Lung (tissue), 12 donors: ENCODE results near the gene DIP2B. TPM values are rescaled to one million over a fixed set of nuclear protein-coding genes. Genes with fewer than 3 reads are reported as not detected.

Experiments
- ATAC-seq: fragments of 200-7000 bp; cut with Tn5 transposase; one replicate; pipeline ENCODE4 v1.9.1; 2020; ENCODE audit warnings: moderate number of reproducible peaks; ENCODE audit not compliant: insufficient read depth, low FRiP score
- DNase-seq, 3 donors: peaks; one replicate each; pipeline ENCODE4 v3.0.0-alpha.2; 2013 to 2017
- H3K27ac ChIP-seq, 2 donors: one replicate each; pipeline ENCODE4 v1.5.1; 2013; ENCODE audit warnings: mild to moderate bottlenecking in 2 of 2, moderate library complexity in 2 of 2, control low read depth in 1 of 2, inconsistent platforms in 1 of 2, low read depth in 1 of 2, low read length in 1 of 2
- H3K27me3 ChIP-seq, 3 donors: one replicate each; pipeline ENCODE4 v1.5.1; 2013; ENCODE audit warnings: low read length in 2 of 3; ENCODE audit not compliant: control insufficient read depth in 3 of 3, insufficient read depth in 3 of 3
- H3K36me3 ChIP-seq, 4 donors: one replicate each; pipeline ENCODE4 v1.5.1; 2013; ENCODE audit warnings: low read length in 4 of 4, mild to moderate bottlenecking in 1 of 4, moderate library complexity in 1 of 4; ENCODE audit not compliant: control insufficient read depth in 4 of 4, insufficient read depth in 4 of 4
- H3K4me1 ChIP-seq, 5 donors: one replicate each; pipeline ENCODE4 v1.5.1; 2013; ENCODE audit warnings: low read length in 5 of 5, mild to moderate bottlenecking in 2 of 5, moderate library complexity in 1 of 5; ENCODE audit not compliant: control insufficient read depth in 5 of 5, insufficient read depth in 5 of 5
- H3K4me3 ChIP-seq: one replicate; pipeline ENCODE4 v1.5.1; 2013; ENCODE audit warnings: mild to moderate bottlenecking, control low read depth, moderate library complexity
- H3K9ac ChIP-seq, 2 donors: one replicate each; pipeline ENCODE4 v1.5.1; 2013; ENCODE audit warnings: low read length in 2 of 2, control low read depth in 1 of 2; ENCODE audit not compliant: insufficient read depth in 1 of 2
- H3K9me3 ChIP-seq, 4 donors: one replicate each; pipeline ENCODE4 v1.5.1; 2013; ENCODE audit warnings: low read length in 3 of 4, mild to moderate bottlenecking in 1 of 4, moderate library complexity in 1 of 4; ENCODE audit not compliant: control insufficient read depth in 4 of 4, insufficient read depth in 3 of 4
- WGBS, 2 donors: extraction: QIAGEN DNeasy Blood & Tissue Kit; methylation state at CpG; one replicate each; pipeline ENCODE4 v1.1.7; 2013; 5-methylcytosine and 5-hydroxymethylcytosine counted together
- polyA plus RNA-seq, 2 donors: library from polyadenylated mRNA; stranded (reverse); fragments of 200-250 nt; gene quantifications; one replicate each; pipeline ENCODE4 v1.2.1, GENCODE V29; 2013
- total RNA-seq, 2 donors: library from RNA; depleted of rRNA in 1 of 2; stranded (reverse); fragments of >200 nt in 1 of 2; gene quantifications; one replicate each; pipeline ENCODE4 v1.2.1, GENCODE V29; 2014 to 2021
- TF ChIP-seq, protein P1 (sequence below): IDR thresholded peaks from 2 replicates; pipeline ENCODE4 v1.5.1; 2012; ENCODE audit warnings: mild to moderate bottlenecking; ENCODE audit errors: control extremely low read depth, extremely low read depth
- donor health status: control.
- donor health status: control.
- donor health status: Bipolar disorder and iron deficiency.
- donor health status: healthy.
- donor health status: DM: yes; HTN: yes; CAD: no.

Gene DIP2B
- total and polyA plus RNA-seq, 4 donors: 4.2 to 55.8 (median 18.6) TPM

DNA sequence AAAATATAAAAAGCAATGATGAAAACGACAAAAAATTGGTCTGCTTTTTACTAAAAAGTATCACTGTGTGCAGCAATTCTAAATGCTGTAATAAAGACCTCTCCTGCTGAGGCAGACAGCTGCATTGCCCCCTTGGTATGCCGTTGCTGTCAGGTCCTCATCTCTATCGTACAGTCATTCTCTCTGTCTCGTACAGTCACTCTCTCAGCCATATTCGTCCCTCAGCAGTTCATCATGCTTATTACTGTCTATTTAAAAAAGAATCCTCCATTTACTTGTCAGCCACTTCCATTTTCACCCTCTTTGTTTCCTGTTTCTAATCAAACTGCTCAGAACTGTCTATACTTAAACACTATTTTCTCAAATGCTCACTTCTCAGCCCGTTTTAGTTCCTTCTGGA lies 123.6 kb downstream of the DIP2B start:
- Histone ChIP-seq H3K9me3 (no peaks in the 10 kb centered on the region), H3K36me3 (peaks cover 0 to 17% (median 5%) of the 10 kb centered on the region in 4 donors), H3K27me3 (no peaks in the 10 kb centered on the region), H3K9ac (no peak overlapping the region), H3K4me3 (no peak overlapping the region), H3K27ac (no peak overlapping the region), H3K4me1 (peaks cover 0 to 22% (median 7%) of the 10 kb centered on the region in 5 donors)
- WGBS, 2 donors: 92% methylated on average over 6 of the region's 6 CpGs
- DNase-seq: peak in 1 of 3 donors; percentile 41
- ATAC-seq: no peak
- TF ChIP-seq, protein P1, sequence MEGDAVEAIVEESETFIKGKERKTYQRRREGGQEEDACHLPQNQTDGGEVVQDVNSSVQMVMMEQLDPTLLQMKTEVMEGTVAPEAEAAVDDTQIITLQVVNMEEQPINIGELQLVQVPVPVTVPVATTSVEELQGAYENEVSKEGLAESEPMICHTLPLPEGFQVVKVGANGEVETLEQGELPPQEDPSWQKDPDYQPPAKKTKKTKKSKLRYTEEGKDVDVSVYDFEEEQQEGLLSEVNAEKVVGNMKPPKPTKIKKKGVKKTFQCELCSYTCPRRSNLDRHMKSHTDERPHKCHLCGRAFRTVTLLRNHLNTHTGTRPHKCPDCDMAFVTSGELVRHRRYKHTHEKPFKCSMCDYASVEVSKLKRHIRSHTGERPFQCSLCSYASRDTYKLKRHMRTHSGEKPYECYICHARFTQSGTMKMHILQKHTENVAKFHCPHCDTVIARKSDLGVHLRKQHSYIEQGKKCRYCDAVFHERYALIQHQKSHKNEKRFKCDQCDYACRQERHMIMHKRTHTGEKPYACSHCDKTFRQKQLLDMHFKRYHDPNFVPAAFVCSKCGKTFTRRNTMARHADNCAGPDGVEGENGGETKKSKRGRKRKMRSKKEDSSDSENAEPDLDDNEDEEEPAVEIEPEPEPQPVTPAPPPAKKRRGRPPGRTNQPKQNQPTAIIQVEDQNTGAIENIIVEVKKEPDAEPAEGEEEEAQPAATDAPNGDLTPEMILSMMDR: no peak

DNA sequence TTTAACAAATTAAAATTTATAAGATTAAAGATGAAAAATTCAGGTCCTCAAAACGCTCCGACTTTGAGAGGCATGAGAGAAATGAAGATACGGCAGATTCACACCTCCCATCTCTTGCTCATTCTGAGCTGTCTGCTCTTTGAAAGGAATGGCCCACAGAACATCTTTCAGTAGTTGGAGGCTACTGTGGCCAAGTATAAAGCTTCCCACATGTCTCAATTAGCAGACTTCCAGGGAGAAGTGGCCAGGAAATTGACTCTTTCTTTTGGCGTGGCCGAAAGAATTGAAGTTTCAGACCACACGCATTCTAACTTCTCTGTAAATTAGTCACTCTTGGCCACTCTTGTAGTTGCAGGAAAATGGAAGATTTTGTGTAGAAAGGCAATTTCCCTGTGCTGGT lies 129.2 kb downstream of the DIP2B start:
- no peak overlapping the region for H3K27ac ChIP-seq

DNA sequence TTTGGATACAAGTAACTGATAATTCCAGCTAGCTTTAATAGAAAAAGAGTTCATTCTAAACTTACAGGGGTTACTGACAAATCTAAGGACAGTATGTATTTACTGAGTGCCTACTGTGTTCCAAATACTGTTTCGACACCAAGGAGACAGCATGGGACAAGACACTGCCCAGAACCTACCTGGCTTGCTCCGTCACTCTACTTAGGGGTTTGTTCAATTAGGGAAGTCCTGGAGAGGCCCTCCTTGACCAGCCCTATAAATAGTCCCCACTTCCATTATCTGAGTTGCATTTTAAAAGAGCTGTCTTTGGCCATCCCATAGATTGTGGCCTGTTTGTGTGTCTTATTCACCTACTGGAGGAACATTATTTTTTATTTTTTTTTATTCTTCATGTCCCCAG lies 129.6 kb downstream of the DIP2B start:
- Histone ChIP-seq H3K9me3 (no peaks in the 10 kb centered on the region), H3K27me3 (no peaks in the 10 kb centered on the region), H3K4me1 (peaks cover 2 to 18% (median 6%) of the 10 kb centered on the region in 5 donors), H3K27ac (no peak overlapping the region), H3K36me3 (peaks cover 0 to 11% (median 1%) of the 10 kb centered on the region in 4 donors), H3K9ac (no peak overlapping the region), H3K4me3 (no peak overlapping the region)
- 66 to 74% methylated on average over 2 of the region's 2 CpGs for WGBS, 2 donors
- DNase-seq: no peak
- TF ChIP-seq, protein P1: no peak
- ATAC-seq: no peak

More for the DNA sequence above, 129.2 kb downstream of the DIP2B start:
- no peak for DNase-seq
- no peak overlapping the region for H3K4me3 ChIP-seq
- H3K27me3 ChIP-seq: no peaks in the 10 kb centered on the region
- TF ChIP-seq, protein P1: no peak
- H3K9me3 ChIP-seq: no peaks in the 10 kb centered on the region
- H3K9ac ChIP-seq: no peak overlapping the region
- H3K36me3 ChIP-seq: peaks cover 0 to 11% (median 3%) of the 10 kb centered on the region in 4 donors
- WGBS, 2 donors: 82 to 83% methylated on average over 6 of the region's 6 CpGs
- H3K4me1 ChIP-seq: peaks cover 2 to 18% (median 6%) of the 10 kb centered on the region in 5 donors
- ATAC-seq: no peak

DNA sequence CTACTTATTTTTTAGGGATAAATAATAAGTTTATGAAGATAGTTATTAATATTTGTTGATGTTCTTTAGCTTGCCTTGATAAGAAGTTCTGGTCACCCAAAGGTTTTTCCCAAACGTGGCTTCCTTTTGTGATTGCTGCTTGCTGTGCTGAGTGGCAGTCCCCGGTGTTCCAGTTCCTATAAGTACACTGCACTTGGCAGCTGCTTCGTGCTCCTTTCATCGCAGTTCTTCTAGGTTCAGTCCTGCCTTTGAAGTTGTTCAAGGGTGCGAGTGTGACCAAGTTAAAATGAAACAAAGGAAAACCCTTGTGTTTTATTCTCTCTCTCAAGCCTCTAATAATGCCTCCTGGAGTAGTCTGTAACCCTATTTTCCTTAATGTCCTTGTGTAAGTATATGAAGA lies 130.6 kb downstream of the DIP2B start:
- peaks cover 0 to 11% (median 1%) of the 10 kb centered on the region in 4 donors for H3K36me3 ChIP-seq
- peaks cover 2 to 18% (median 6%) of the 10 kb centered on the region in 5 donors for H3K4me1 ChIP-seq
- TF ChIP-seq, protein P1: no peak
- H3K9ac ChIP-seq: no peak overlapping the region
- ATAC-seq (peak; percentile 29), DNase-seq (peak; percentile 51 to 75 (median 52))
- H3K9me3 ChIP-seq: no peaks in the 10 kb centered on the region
- H3K27me3 ChIP-seq: no peaks in the 10 kb centered on the region
- no peak overlapping the region for H3K27ac ChIP-seq
- 51 to 53% methylated on average over 5 of the region's 5 CpGs for WGBS, 2 donors
- H3K4me3 ChIP-seq: no peak overlapping the region
